ENCODE measurements around the gene CD8B.

The CD8B gene

GRCh38 chr2:86793752-86794151 lies 67.9 kb downstream of the CD8B start:
- DNase-seq = no peak

GRCh38 chr2:86791573-86791972 lies 70.1 kb downstream of the CD8B start:
- DNase-seq = no peak

GRCh38 chr2:86790676-86791572 lies 70.8 kb downstream of the CD8B start, which contains the start of gene CD8A:
CD8A (minus strand) TSS chr2:86790913; CDS start chr2:86790825, 88 bp downstream.
- DNase-seq = no peak

GRCh38 chr2:86790134-86790675 lies 71.5 kb downstream of the CD8B start:
- DNase-seq = no peak

GRCh38 chr2:86789687-86790133 lies 72.0 kb downstream of the CD8B start:
- DNase-seq = no peak

- no peak for DNase-seq
Observed at GRCh38 chr2:86788881-86789686, 72.6 kb downstream of the CD8B start.

- no peak for DNase-seq
Observed at GRCh38 chr2:86788165-86788564, 73.5 kb downstream of the CD8B start.

GRCh38 chr2:86787736-86788135 lies 74.0 kb downstream of the CD8B start:
- no peak for DNase-seq

GRCh38 chr2:86786001-86786536 lies 75.6 kb downstream of the CD8B start:
- no peak for DNase-seq

- DNase-seq = no peak
Observed at GRCh38 chr2:86785456-86785855, 76.2 kb downstream of the CD8B start.

- DNase-seq = no peak
Observed at GRCh38 chr2:86783615-86784339, 77.9 kb downstream of the CD8B start.

- DNase-seq = no peak
Observed at GRCh38 chr2:86782748-86783147, 78.9 kb downstream of the CD8B start.

GRCh38 chr2:86781363-86781762 lies 80.3 kb downstream of the CD8B start:
- DNase-seq = no peak

GRCh38 chr2:86779971-86780370 lies 81.7 kb downstream of the CD8B start:
- DNase-seq = no peak

- no peak for DNase-seq
Observed at GRCh38 chr2:86778957-86779356, 82.7 kb downstream of the CD8B start.

- DNase-seq = no peak
Observed at GRCh38 chr2:86776532-86776931, 85.2 kb downstream of the CD8B start.

- no peak for DNase-seq
Observed at GRCh38 chr2:86775338-86775737, 86.3 kb downstream of the CD8B start.

- DNase-seq = no peak
Observed at GRCh38 chr2:86774862-86775261, 86.8 kb downstream of the CD8B start.

GRCh38 chr2:86772611-86773010 lies 89.1 kb downstream of the CD8B start:
- DNase-seq = no peak

- DNase-seq = no peak
Observed at GRCh38 chr2:86770816-86771301, 90.8 kb downstream of the CD8B start.

GRCh38 chr2:86769838-86770237 lies 91.8 kb downstream of the CD8B start:
- DNase-seq = no peak

- no peak for DNase-seq
Observed at GRCh38 chr2:86768189-86768949, 93.3 kb downstream of the CD8B start.

Measured in NCI-H2029 (cell line).